Measurements from ENCODE around the gene MVB12A.
A peak's percentile ranks its signal among the peaks of the same experiment; 100 is the strongest.

Gene MVB12A

GRCh38 chr19:17447704-17448130 lies 27.9 kb downstream of the MVB12A start:
- no peak overlapping the region for H3K27ac ChIP-seq (ENCODE audit: low read depth, low read length, severe bottlenecking)
- WGBS, 2 experiments (ENCODE audit: insufficient coverage in 2 of 2): 34 to 100% methylated on average over 2 to 5 of the region's 5 CpGs
- peak overlapping the region; percentile 42 for H3K4me3 ChIP-seq (ENCODE audit: extremely low read depth, insufficient read depth, low read length, poor library complexity, severe bottlenecking)
- H3K36me3 ChIP-seq (ENCODE audit: control insufficient read depth, insufficient read depth, low read length): no peaks in the 10 kb centered on the region
- H3K9me3 ChIP-seq (ENCODE audit: control insufficient read depth, low read length): no peaks in the 10 kb centered on the region
- H3K4me1 ChIP-seq (ENCODE audit: control insufficient read depth, insufficient read depth, low read length, poor library complexity, severe bottlenecking): no peaks in the 10 kb centered on the region

- WGBS, 2 experiments (ENCODE audit: insufficient coverage in 2 of 2): 2 to 4% methylated on average over 55 to 56 of the region's 81 CpGs
- no peaks in the 10 kb centered on the region for H3K9me3 ChIP-seq (ENCODE audit: control insufficient read depth, low read length)
- H3K4me1 ChIP-seq (ENCODE audit: control insufficient read depth, insufficient read depth, low read length, poor library complexity, severe bottlenecking): no peaks in the 10 kb centered on the region
Observed at GRCh38 chr19:17448131-17448967, 28.5 kb downstream of the MVB12A start, which contains the start of gene TMEM221. Gene TMEM221, minus strand, starts transcription at chr19:17448668. Its CDS starts 206 bp downstream, at chr19:17448462.

GRCh38 chr19:17450264-17451075 lies 30.6 kb downstream of the MVB12A start:
- 77 to 90% methylated on average over 5 to 7 of the region's 8 CpGs for WGBS, 2 experiments (ENCODE audit: insufficient coverage in 2 of 2)
- Histone ChIP-seq H3K27ac (ENCODE audit: low read depth, low read length, severe bottlenecking) (no peak overlapping the region), H3K9me3 (ENCODE audit: control insufficient read depth, low read length) (no peaks in the 10 kb centered on the region), H3K36me3 (ENCODE audit: control insufficient read depth, insufficient read depth, low read length) (no peaks in the 10 kb centered on the region), H3K4me3 (ENCODE audit: extremely low read depth, insufficient read depth, low read length, poor library complexity, severe bottlenecking) (no peak overlapping the region), H3K4me1 (ENCODE audit: control insufficient read depth, insufficient read depth, low read length, poor library complexity, severe bottlenecking) (no peaks in the 10 kb centered on the region)

More at GRCh38 chr19:17448131-17448967, 28.5 kb downstream of the MVB12A start, which contains the start of gene TMEM221:
- Histone ChIP-seq H3K4me3 (ENCODE audit: extremely low read depth, insufficient read depth, low read length, poor library complexity, severe bottlenecking) (peak within 1 kb of the TSS; percentile 42), H3K27ac (ENCODE audit: low read depth, low read length, severe bottlenecking) (no peak within 1 kb of the TSS), H3K36me3 (ENCODE audit: control insufficient read depth, insufficient read depth, low read length) (no peaks in the 10 kb centered on the region)

- no peaks in the 10 kb centered on the region for H3K36me3 ChIP-seq (ENCODE audit: control insufficient read depth, insufficient read depth, low read length)
- H3K4me1 ChIP-seq (ENCODE audit: control insufficient read depth, insufficient read depth, low read length, poor library complexity, severe bottlenecking): no peaks in the 10 kb centered on the region
- no peak overlapping the region for H3K4me3 ChIP-seq (ENCODE audit: extremely low read depth, insufficient read depth, low read length, poor library complexity, severe bottlenecking)
- H3K27ac ChIP-seq (ENCODE audit: low read depth, low read length, severe bottlenecking): no peak overlapping the region
- WGBS, 2 experiments (ENCODE audit: insufficient coverage in 2 of 2): 93 to 100% methylated on average over 1 to 2 of the region's 4 CpGs
- H3K9me3 ChIP-seq (ENCODE audit: control insufficient read depth, low read length): no peaks in the 10 kb centered on the region
Observed at GRCh38 chr19:17451820-17452219, 32.0 kb downstream of the MVB12A start.

- Histone ChIP-seq H3K4me1 (ENCODE audit: control insufficient read depth, insufficient read depth, low read length, poor library complexity, severe bottlenecking) (no peaks in the 10 kb centered on the region), H3K9me3 (ENCODE audit: control insufficient read depth, low read length) (no peaks in the 10 kb centered on the region), H3K27ac (ENCODE audit: low read depth, low read length, severe bottlenecking) (no peak overlapping the region), H3K36me3 (ENCODE audit: control insufficient read depth, insufficient read depth, low read length) (no peaks in the 10 kb centered on the region), H3K4me3 (ENCODE audit: extremely low read depth, insufficient read depth, low read length, poor library complexity, severe bottlenecking) (no peak overlapping the region)
- 2 to 4% methylated on average over 11 of the region's 13 CpGs for WGBS, 2 experiments (ENCODE audit: insufficient coverage in 2 of 2)
Observed at GRCh38 chr19:17454576-17455071, 34.8 kb downstream of the MVB12A start.

GRCh38 chr19:17455308-17456123 lies 35.7 kb downstream of the MVB12A start:
- H3K4me1 ChIP-seq (ENCODE audit: control insufficient read depth, insufficient read depth, low read length, poor library complexity, severe bottlenecking): no peaks in the 10 kb centered on the region
- no peaks in the 10 kb centered on the region for H3K9me3 ChIP-seq (ENCODE audit: control insufficient read depth, low read length)
- no peak overlapping the region for H3K27ac ChIP-seq (ENCODE audit: low read depth, low read length, severe bottlenecking)
- H3K4me3 ChIP-seq (ENCODE audit: extremely low read depth, insufficient read depth, low read length, poor library complexity, severe bottlenecking): no peak overlapping the region
- H3K36me3 ChIP-seq (ENCODE audit: control insufficient read depth, insufficient read depth, low read length): no peaks in the 10 kb centered on the region
- 48 to 53% methylated on average over 30 to 38 of the region's 58 CpGs for WGBS, 2 experiments (ENCODE audit: insufficient coverage in 2 of 2)

GRCh38 chr19:17456127-17456526 lies 36.3 kb downstream of the MVB12A start:
- Histone ChIP-seq H3K36me3 (ENCODE audit: control insufficient read depth, insufficient read depth, low read length) (no peaks in the 10 kb centered on the region), H3K4me1 (ENCODE audit: control insufficient read depth, insufficient read depth, low read length, poor library complexity, severe bottlenecking) (no peaks in the 10 kb centered on the region), H3K4me3 (ENCODE audit: extremely low read depth, insufficient read depth, low read length, poor library complexity, severe bottlenecking) (no peak overlapping the region), H3K9me3 (ENCODE audit: control insufficient read depth, low read length) (no peaks in the 10 kb centered on the region), H3K27ac (ENCODE audit: low read depth, low read length, severe bottlenecking) (no peak overlapping the region)
- WGBS, 2 experiments (ENCODE audit: insufficient coverage in 2 of 2): 70 to 83% methylated on average over 7 to 8 of the region's 11 CpGs

GRCh38 chr19:17457616-17458015 lies 37.8 kb downstream of the MVB12A start:
- Histone ChIP-seq H3K4me3 (ENCODE audit: extremely low read depth, insufficient read depth, low read length, poor library complexity, severe bottlenecking) (no peak overlapping the region), H3K4me1 (ENCODE audit: control insufficient read depth, insufficient read depth, low read length, poor library complexity, severe bottlenecking) (no peaks in the 10 kb centered on the region), H3K36me3 (ENCODE audit: control insufficient read depth, insufficient read depth, low read length) (no peaks in the 10 kb centered on the region), H3K9me3 (ENCODE audit: control insufficient read depth, low read length) (no peaks in the 10 kb centered on the region), H3K27ac (ENCODE audit: low read depth, low read length, severe bottlenecking) (no peak overlapping the region)
- WGBS, 2 experiments (ENCODE audit: insufficient coverage in 2 of 2): 80 to 90% methylated on average over 4 to 6 of the region's 6 CpGs

GRCh38 chr19:17458970-17459369 lies 39.1 kb downstream of the MVB12A start:
- WGBS, 2 experiments (ENCODE audit: insufficient coverage in 2 of 2): 94 to 100% methylated on average over 3 of the region's 3 CpGs
- H3K9me3 ChIP-seq (ENCODE audit: control insufficient read depth, low read length): no peaks in the 10 kb centered on the region
- H3K27ac ChIP-seq (ENCODE audit: low read depth, low read length, severe bottlenecking): no peak overlapping the region
- no peaks in the 10 kb centered on the region for H3K4me1 ChIP-seq (ENCODE audit: control insufficient read depth, insufficient read depth, low read length, poor library complexity, severe bottlenecking)
- no peak overlapping the region for H3K4me3 ChIP-seq (ENCODE audit: extremely low read depth, insufficient read depth, low read length, poor library complexity, severe bottlenecking)
- H3K36me3 ChIP-seq (ENCODE audit: control insufficient read depth, insufficient read depth, low read length): no peaks in the 10 kb centered on the region

All from mesodermal cell (in vitro differentiated cells).